B cell (primary cell): ENCODE results near the gene ACO1. TPM values are rescaled to one million over a fixed set of nuclear protein-coding genes. Genes with fewer than 3 reads are reported as not detected.

ENCODE experiments used
- ATAC-seq: fragments of 200-7000 bp; cut with Tn5 transposase; one replicate; pipeline ENCODE4 v1.10.0; 2021; ENCODE audit warnings: low read depth, mild to moderate bottlenecking, moderate number of reproducible peaks, moderate library complexity
- CTCF ChIA-PET: fragments of 350-600 bp; sonication (Branson Sonifier 250); formaldehyde crosslinking; loops from one replicate; lab custom pipeline; 2021; ENCODE audit warnings: antibody characterized with exemption, inconsistent platforms; lab: Charles Lee
- POLR2A ChIA-PET: fragments of 350-600 bp; sonication (Branson Sonifier 250); formaldehyde crosslinking; loops from one replicate; lab custom pipeline; 2021; ENCODE audit warnings: antibody characterized with exemption; lab: Charles Lee
- DNase-seq: peaks from one replicate; pipeline ENCODE4 v3.0.0; 2013
- H2AFZ ChIP-seq: 2 replicates; pipeline ENCODE4 v1.6.1; 2012; ENCODE audit warnings: mild to moderate bottlenecking, low read depth, low read length; ENCODE audit not compliant: insufficient read depth, poor library complexity, severe bottlenecking
- H3K27ac ChIP-seq, 2 donors: 1 replicate in 1 of 2; 2 replicates in 1 of 2; pipeline ENCODE4 v1.5.1; 2012 to 2013; ENCODE audit warnings: low read length in 2 of 2, mild to moderate bottlenecking in 2 of 2, moderate library complexity in 1 of 2
- H3K27me3 ChIP-seq, 4 experiments: fragments of 200-600 bp in 1 of 4; sonication (generic) in 1 of 4; replicated peaks in 1 of 4; 1 replicate in 2 of 4; 2 replicates in 2 of 4; pipeline versions ENCODE4 v1.6.1 to v1.7.0; 2013 to 2016; ENCODE audit warnings: low read length in 3 of 4, mild to moderate bottlenecking in 2 of 4, mixed read lengths in 1 of 4, moderate library complexity in 1 of 4; ENCODE audit not compliant: insufficient read depth in 4 of 4, control insufficient read depth in 3 of 4; ENCODE audit errors: control extremely low read depth in 1 of 4
- H3K36me3 ChIP-seq, 2 experiments: replicated peaks in 1 of 2; 1 replicate in 1 of 2; 2 replicates in 1 of 2; pipeline versions ENCODE4 v1.6.1 to v1.7.1; 2013; ENCODE audit warnings: low read length in 1 of 2; ENCODE audit not compliant: insufficient read depth in 2 of 2, control insufficient read depth in 1 of 2; ENCODE audit errors: control extremely low read depth in 1 of 2, extremely low read depth in 1 of 2
- H3K4me1 ChIP-seq, 2 donors: fragments of 200-600 bp in 1 of 2; sonication (generic) in 1 of 2; 1 replicate in 1 of 2; 2 replicates in 1 of 2; pipeline versions ENCODE4 v1.5.1 to v1.6.1; 2013 to 2017; ENCODE audit warnings: low read length in 2 of 2; ENCODE audit not compliant: control insufficient read depth in 2 of 2, insufficient read depth in 2 of 2
- H3K4me2 ChIP-seq: replicated peaks from 2 replicates; pipeline ENCODE3; 2012; ENCODE audit warnings: mild to moderate bottlenecking, low read depth, low read length; ENCODE audit not compliant: poor library complexity, severe bottlenecking
- H3K4me3 ChIP-seq, 5 experiments: fragments of 200-600 bp in 1 of 5; sonication (generic) in 1 of 5; 1 replicate in 3 of 5; 2 replicates in 2 of 5; pipeline versions ENCODE4 v1.5.1 to v1.7.0; 2011 to 2016; ENCODE audit warnings: low read length in 4 of 5, mild to moderate bottlenecking in 4 of 5, low read depth in 2 of 5, control low read depth in 1 of 5, moderate library complexity in 1 of 5; ENCODE audit not compliant: insufficient read depth in 1 of 5; ENCODE audit errors: control extremely low read depth in 1 of 5, extremely low read depth in 1 of 5
- H3K79me2 ChIP-seq: fragments of 200-600 bp; sonication (generic); one replicate; pipeline ENCODE4 v1.6.0; 2016; ENCODE audit warnings: low read length; ENCODE audit not compliant: control insufficient read depth, insufficient read depth
- H3K9ac ChIP-seq: fragments of 200-600 bp; sonication (generic); 2 replicates; pipeline ENCODE4 v1.6.1; 2017; ENCODE audit warnings: mild to moderate bottlenecking, low read length, moderate library complexity
- H3K9me3 ChIP-seq, 3 donors: one replicate each; pipeline versions ENCODE4 v1.6.1 to v1.7.1; 2013; ENCODE audit warnings: low read length in 2 of 3; ENCODE audit not compliant: control insufficient read depth in 2 of 3, insufficient read depth in 1 of 3; ENCODE audit errors: control extremely low read depth in 1 of 3
- H4K20me1 ChIP-seq: 2 replicates; pipeline ENCODE4 v1.6.0; 2012; ENCODE audit warnings: mild to moderate bottlenecking, low read length; ENCODE audit not compliant: insufficient read depth, control insufficient read depth, poor library complexity, severe bottlenecking
- H3K27ac Mint-ChIP-seq: one replicate; pipeline ENCODE4 v1.8.0; 2021; ENCODE audit warnings: mixed read lengths
- H3K27me3 Mint-ChIP-seq: one replicate; pipeline ENCODE4 v1.8.0; 2021; ENCODE audit warnings: mixed read lengths
- H3K4me1 Mint-ChIP-seq: one replicate; pipeline ENCODE4 v1.8.0; 2021; ENCODE audit warnings: mixed read lengths
- H3K4me3 Mint-ChIP-seq: one replicate; pipeline ENCODE4 v1.8.0; 2021; ENCODE audit warnings: mixed read lengths
- H3K9me3 Mint-ChIP-seq: one replicate; pipeline ENCODE4 v1.8.0; 2022; ENCODE audit warnings: mixed read lengths; ENCODE audit not compliant: insufficient read depth
- CTCF ChIP-seq: fragments of 200-600 bp; IDR thresholded peaks from one replicate; pipeline ENCODE4 v1.8.0; 2022; ENCODE audit warnings: antibody characterized with exemption, mild to moderate bottlenecking
- EZH2 ChIP-seq: IDR thresholded peaks from 2 replicates; pipeline ENCODE4 v1.6.1; 2012; ENCODE audit warnings: borderline replicate concordance, low read depth, mild to moderate bottlenecking, moderate library complexity, low read length; ENCODE audit not compliant: insufficient read depth, poor library complexity, severe bottlenecking
- WGBS: methylation state at CpG from one replicate; pipeline ENCODE4 v1.1.5; 2013; ENCODE audit warnings: missing lambda C conversion rate; ENCODE audit not compliant: insufficient coverage; 5-methylcytosine and 5-hydroxymethylcytosine counted together
- intact Hi-C: fragments of 100-400 bp; cut with micrococcal nuclease; formaldehyde crosslinking; loops from one replicate; pipeline ENCODE4 v1.10.0; 2022
- polyA plus RNA-seq: library from polyadenylated mRNA; depleted of rRNA; stranded (reverse); fragments of >200 nt; gene quantifications from 2 replicates; pipeline ENCODE4 v1.2.3, GENCODE V29; 2012
- total RNA-seq, 2 donors: library from RNA; stranded (reverse); fragments of 120-200 nt in 1 of 2; gene quantifications; 1 replicate in 1 of 2; 2 replicates in 1 of 2; pipeline versions ENCODE4 v1.2.3 to v1.2.4, GENCODE V29; 2013 to 2022

The ACO1 gene
- total and polyA plus RNA-seq, 2 donors (not counting 1 experiment from before 2014, with no cell fraction given) = 1.6 to 9.1 TPM

- TF ChIP-seq CTCF = no peak
- TF ChIP-seq EZH2 = no peak
- no peak overlapping the region for H3K27ac Mint-ChIP-seq
These were observed 79.3 kb downstream of the ACO1 start for GRCh38 chr9:32463500-32464293.

GRCh38 chr9:32468740-32469139 lies 84.3 kb downstream of the ACO1 start:
- no peaks in the 10 kb centered on the region for H3K4me1 ChIP-seq
- WGBS = no CpG with 5 or more reads among the region's 1 CpG

More at GRCh38 chr9:32463500-32464293, 79.3 kb downstream of the ACO1 start:
- ChIA-PET POLR2A (no interaction called here), CTCF (no interaction called here)
- Mint-ChIP-seq H3K9me3 (no peaks in the 10 kb centered on the region), H3K4me1 (no peaks in the 10 kb centered on the region), H3K27me3 (no peaks in the 10 kb centered on the region), H3K4me3 (no peak overlapping the region)
- WGBS = 100% methylated on average over 2 of the region's 5 CpGs
- no peaks in the 10 kb centered on the region for H3K9me3 ChIP-seq
- no peak overlapping the region for H2AFZ ChIP-seq
- ATAC-seq = no peak
- no peak for DNase-seq
- no peaks in the 10 kb centered on the region for H3K27me3 ChIP-seq
- no peaks in the 10 kb centered on the region for H3K4me1 ChIP-seq
- H3K9ac ChIP-seq = no peak overlapping the region
- no peak overlapping the region for H3K27ac ChIP-seq
- H4K20me1 ChIP-seq = no peaks in the 10 kb centered on the region
- H3K79me2 ChIP-seq = no peaks in the 10 kb centered on the region
- peaks cover 2 to 69% of the 10 kb centered on the region in 2 experiments for H3K36me3 ChIP-seq
- no peak overlapping the region for H3K4me2 ChIP-seq
- intact Hi-C loops = no loop called here
- no peak overlapping the region for H3K4me3 ChIP-seq

More at GRCh38 chr9:32468740-32469139, 84.3 kb downstream of the ACO1 start:
- H4K20me1 ChIP-seq = no peaks in the 10 kb centered on the region
- H3K4me2 ChIP-seq = no peak overlapping the region
- H3K9me3 ChIP-seq = no peaks in the 10 kb centered on the region
- H3K4me3 ChIP-seq = no peak overlapping the region
- Mint-ChIP-seq H3K9me3 (no peaks in the 10 kb centered on the region), H3K4me1 (no peaks in the 10 kb centered on the region), H3K4me3 (no peak overlapping the region), H3K27ac (no peak overlapping the region), H3K27me3 (no peaks in the 10 kb centered on the region)
- no peaks in the 10 kb centered on the region for H3K27me3 ChIP-seq
- no peak overlapping the region for H2AFZ ChIP-seq
- CTCF ChIA-PET = no interaction called here
- POLR2A ChIA-PET = no interaction called here
- H3K9ac ChIP-seq = no peak overlapping the region
- intact Hi-C loops = no loop called here
- H3K36me3 ChIP-seq = peaks cover 2 to 80% of the 10 kb centered on the region in 2 experiments
- DNase-seq (no peak), ATAC-seq (no peak)
- TF ChIP-seq CTCF = no peak
- no peak for TF ChIP-seq EZH2
- no peak overlapping the region for H3K27ac ChIP-seq
- H3K79me2 ChIP-seq = no peaks in the 10 kb centered on the region
